ENCODE measurements around the gene VEPH1.

DNA sequence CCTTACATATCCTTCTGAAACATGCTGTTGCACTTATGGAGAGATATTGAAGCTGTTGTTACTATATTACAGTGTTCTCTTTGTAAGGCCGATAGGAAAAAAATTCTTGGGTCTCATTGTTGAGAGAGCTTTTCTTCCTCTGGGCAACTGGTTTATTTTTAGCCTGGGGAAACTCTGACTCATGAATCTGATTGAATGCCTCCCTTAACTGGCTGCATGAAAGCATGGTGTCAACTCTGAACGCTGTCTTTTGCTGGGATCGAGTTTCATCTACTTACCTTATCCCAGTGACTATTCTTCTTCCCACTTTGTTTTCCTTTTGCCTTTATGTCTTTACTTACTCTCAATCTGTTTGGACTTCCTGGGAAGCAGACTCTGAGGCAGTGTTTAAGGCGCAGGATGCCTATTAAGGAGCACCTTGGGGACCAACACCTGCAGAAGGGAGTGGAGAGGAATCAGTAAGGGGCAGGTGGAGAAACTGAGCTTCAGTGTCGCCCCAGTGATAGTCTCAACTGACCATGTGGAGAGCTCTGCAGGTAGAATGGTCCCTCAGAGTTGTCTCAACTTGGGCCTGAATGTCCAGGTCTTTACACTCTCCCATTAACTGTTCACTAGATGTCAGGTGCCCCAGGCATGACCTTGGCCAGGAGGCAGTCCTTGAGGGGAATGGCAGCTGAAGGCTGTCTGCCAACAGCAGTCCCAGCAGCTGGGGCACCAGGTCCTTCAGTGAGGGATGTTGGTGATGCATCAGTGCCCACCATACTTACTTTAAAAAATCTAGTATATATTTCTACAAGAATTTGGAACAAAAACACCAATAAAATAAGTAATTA, 254.4 kb downstream of the VEPH1 start:
- TF ChIP-seq EZH2 (IDR thresholded peaks at IDR 0.05; ENCODE audit: insufficient read depth, poor library complexity, severe bottlenecking) (no peak), EZH2phosphoT487 (IDR thresholded peaks at IDR 0.05; ENCODE audit: insufficient read depth, low read depth) (no peak)

Data from GM23248 (cell line).